AG08395 (cell line): ENCODE measurements around the gene MOCS2.

Experiments
- DNase-seq: peaks from one replicate; pipeline ENCODE4 v3.0.0; 2012; ENCODE audit warnings: mixed read lengths, low spot score

Gene MOCS2

DNA sequence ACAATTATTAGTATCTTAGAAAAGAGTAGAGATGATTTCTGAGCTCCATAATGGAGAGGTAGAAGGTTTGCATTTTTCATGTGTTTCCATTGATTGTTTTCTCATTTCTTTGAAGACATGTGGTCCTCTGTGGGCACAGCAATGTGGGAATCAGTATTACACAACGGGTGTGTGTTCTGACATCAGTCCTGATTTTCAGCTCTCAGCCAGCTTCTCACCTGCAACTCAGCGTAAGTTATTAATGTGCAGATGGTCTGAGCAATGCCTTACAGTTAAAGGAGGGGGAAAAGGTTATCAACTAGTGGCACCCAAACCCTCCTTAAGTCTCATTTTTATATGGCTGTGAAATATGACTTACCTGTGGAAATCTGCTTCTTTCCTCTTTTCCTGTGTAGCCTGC lies 61.3 kb downstream of the MOCS2 start:
- no peak for DNase-seq
